Stomach (tissue), 9 donors: ENCODE data around the gene FREM2. TPM values are rescaled to one million over a fixed set of nuclear protein-coding genes. Genes with fewer than 3 reads are reported as not detected.

Source experiments
- DNase-seq, 2 donors: peaks; one replicate each; pipeline versions ENCODE4 v3.0.0 to v3.0.0-alpha.2; 2013 to 2019
- H3K27ac ChIP-seq, 5 donors: fragments of 200-600 bp in 4 of 5; sonication (generic) in 4 of 5; one replicate each; pipeline ENCODE4 v1.5.1; 2013 to 2019; ENCODE audit warnings: mild to moderate bottlenecking in 1 of 5, moderate library complexity in 1 of 5
- H3K27me3 ChIP-seq, 3 donors: fragments of 200-600 bp; sonication (generic); one replicate each; pipeline ENCODE4 v1.5.1; 2017 to 2019; ENCODE audit warnings: mixed run types in 1 of 3
- H3K36me3 ChIP-seq, 4 donors: fragments of 200-600 bp; sonication (generic); 1 replicate in 3 of 4; 2 replicates in 1 of 4; pipeline ENCODE4 v1.5.1; 2016 to 2019
- H3K4me1 ChIP-seq, 4 donors: fragments of 200-600 bp; sonication (generic); one replicate each; pipeline ENCODE4 v1.5.1; 2016 to 2019
- H3K4me3 ChIP-seq, 4 donors: fragments of 200-600 bp; sonication (generic) in 3 of 4; one replicate each; pipeline ENCODE4 v1.5.1; 2016 to 2019; ENCODE audit warnings: mild to moderate bottlenecking in 1 of 4
- H3K9me3 ChIP-seq, 4 donors: fragments of 200-600 bp; sonication (generic); one replicate each; pipeline ENCODE4 v1.5.1; 2016 to 2019
- CTCF ChIP-seq, 7 experiments: fragments of 450-650 bp in 4 of 7; fragments of 200-600 bp in 3 of 7; sonication (generic) in 3 of 7; IDR thresholded peaks; one replicate each; pipeline ENCODE4 v1.5.1; 2016 to 2019; ENCODE audit warnings: antibody characterized with exemption in 7 of 7, control low read depth in 2 of 7, mild to moderate bottlenecking in 1 of 7
- EP300 ChIP-seq: sonication (generic); formaldehyde crosslinking; IDR thresholded peaks from one replicate; pipeline ENCODE4 v1.6.1; 2017; ENCODE audit warnings: antibody characterized with exemption
- POLR2A ChIP-seq, 4 donors: fragments of 450-650 bp; IDR thresholded peaks; one replicate each; pipeline ENCODE4 v1.6.1; 2016; ENCODE audit warnings: antibody characterized with exemption in 4 of 4, control low read depth in 2 of 4, mild to moderate bottlenecking in 1 of 4, moderate library complexity in 1 of 4
- POLR2AphosphoS5 ChIP-seq, 3 donors: sonication (generic); formaldehyde crosslinking; IDR thresholded peaks; one replicate each; pipeline ENCODE4 v1.6.1; 2016; ENCODE audit warnings: antibody characterized with exemption in 3 of 3
- WGBS, 5 donors: extraction: QIAGEN DNeasy Blood & Tissue Kit in 3 of 5; methylation state at CpG; one replicate each; pipeline versions ENCODE4 v1.1.5 to v1.1.7; 2013 to 2018; 5-methylcytosine and 5-hydroxymethylcytosine counted together
- intact Hi-C: fragments of 100-400 bp; cut with DNase I; formaldehyde crosslinking; loops from one replicate; pipeline ENCODE4 v1.15.1; 2023; ENCODE audit warnings: low total_unique reads
- polyA plus RNA-seq, 3 donors: library from polyadenylated mRNA; stranded (reverse); fragments of 200-250 nt; gene quantifications; one replicate each; pipeline ENCODE4 v1.2.3, GENCODE V29; 2013
- total RNA-seq, 5 donors: library from RNA; depleted of rRNA; stranded (reverse); fragments of >200 nt; gene quantifications; one replicate each; pipeline versions ENCODE4 v1.1.0 to v1.2.3, GENCODE V29; 2014 to 2016
- donor health status: healthy with polysubstance abuse.
- donor health status: Bipolar disorder and iron deficiency.
- donor health status: healthy.

FREM2 gene
- total and polyA plus RNA-seq, 8 donors, result 0.37 to 18.0 (median 1.3) TPM

GRCh38 chr13:38647312-38647711 lies 39.6 kb upstream of the FREM2 start:
- TF ChIP-seq CTCF (IDR thresholded peaks at IDR 0.05) (no peak), POLR2A (IDR thresholded peaks at IDR 0.05) (no peak), EP300 (no peak), POLR2AphosphoS5 (IDR thresholded peaks at IDR 0.05) (no peak)
- Histone ChIP-seq H3K27ac (no peak overlapping the region), H3K4me1 (no peaks in the 10 kb centered on the region), H3K27me3 (no peaks in the 10 kb centered on the region), H3K4me3 (no peak overlapping the region), H3K36me3 (no peaks in the 10 kb centered on the region), H3K9me3 (no peaks in the 10 kb centered on the region)
- DNase-seq, result no peak
- WGBS, 5 donors, result 62 to 68% (median 68%) methylated on average over 1 of the region's 1 CpG
- intact Hi-C loops, result no loop called here

GRCh38 chr13:38648912-38649311 lies 38.0 kb upstream of the FREM2 start:
- Histone ChIP-seq H3K27ac (no peak overlapping the region), H3K4me1 (no peaks in the 10 kb centered on the region), H3K4me3 (no peak overlapping the region), H3K27me3 (no peaks in the 10 kb centered on the region), H3K36me3 (no peaks in the 10 kb centered on the region), H3K9me3 (no peaks in the 10 kb centered on the region)
- no peak for TF ChIP-seq POLR2AphosphoS5 (IDR thresholded peaks at IDR 0.05)
- TF ChIP-seq CTCF (IDR thresholded peaks at IDR 0.05), result no peak
- no peak for TF ChIP-seq POLR2A (IDR thresholded peaks at IDR 0.05)
- no peak for TF ChIP-seq EP300
- intact Hi-C loops, result no loop called here
- no peak for DNase-seq
- 66 to 83% (median 77%) methylated on average over 1 of the region's 1 CpG for WGBS, 5 donors

GRCh38 chr13:38656699-38657098 lies 30.2 kb upstream of the FREM2 start:
- Histone ChIP-seq H3K27ac (no peak overlapping the region), H3K4me1 (peaks cover 0 to 3% (median 0%) of the 10 kb centered on the region in 4 donors), H3K27me3 (no peaks in the 10 kb centered on the region), H3K4me3 (no peak overlapping the region), H3K36me3 (no peaks in the 10 kb centered on the region), H3K9me3 (no peaks in the 10 kb centered on the region)
- DNase-seq, result peak in 1 of 2 donors; percentile 52
- intact Hi-C loops, result no loop called here
- WGBS, 5 donors, result 22 to 49% (median 39%) methylated on average over 2 of the region's 2 CpGs
- TF ChIP-seq CTCF (IDR thresholded peaks at IDR 0.05), result no peak

- DNase-seq, result no peak
- no peak overlapping the region for H3K4me3 ChIP-seq
- peaks cover 0 to 3% (median 0%) of the 10 kb centered on the region in 4 donors for H3K4me1 ChIP-seq
- H3K27me3 ChIP-seq, result no peaks in the 10 kb centered on the region
- intact Hi-C loops, result no loop called here
- WGBS, 5 donors, result 60 to 82% (median 70%) methylated on average over 1 of the region's 1 CpG
- H3K27ac ChIP-seq, result no peak overlapping the region
- no peaks in the 10 kb centered on the region for H3K36me3 ChIP-seq
- TF ChIP-seq POLR2A (IDR thresholded peaks at IDR 0.05), result no peak
- TF ChIP-seq CTCF (IDR thresholded peaks at IDR 0.05), result no peak
- no peak for TF ChIP-seq EP300
- no peak for TF ChIP-seq POLR2AphosphoS5 (IDR thresholded peaks at IDR 0.05)
- H3K9me3 ChIP-seq, result no peaks in the 10 kb centered on the region
These were observed 29.7 kb upstream of the FREM2 start for GRCh38 chr13:38657191-38657590.
